RPMI8226 (cell line): ENCODE measurements around the gene ADTRP.

ENCODE experiments used
- DNase-seq: peaks from one replicate; pipeline ENCODE4 v3.0.0-alpha.2; 2015

Gene ADTRP

GRCh38 chr6:11754625-11755271 lies 23.9 kb downstream of the ADTRP start:
- DNase-seq: no peak

DNA sequence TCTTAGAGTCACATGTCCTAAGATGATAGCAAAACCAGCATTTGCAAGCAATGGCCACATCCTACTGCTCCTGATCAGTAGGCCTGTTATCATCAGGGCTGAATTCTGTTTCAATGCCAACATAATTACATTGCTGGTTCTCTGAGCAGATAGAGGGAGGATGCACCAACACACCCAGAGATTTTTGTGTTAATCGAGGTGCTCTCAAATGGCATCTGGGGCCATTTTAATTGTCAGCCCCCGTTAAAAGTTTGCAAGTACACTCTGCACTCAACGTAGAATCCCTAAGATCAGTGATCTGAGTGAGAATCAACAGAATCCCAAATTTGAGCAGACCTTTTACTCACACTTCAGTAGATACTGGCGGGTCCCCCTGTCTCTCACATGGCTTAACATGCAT lies 24.8 kb downstream of the ADTRP start:
- no peak for DNase-seq

DNA sequence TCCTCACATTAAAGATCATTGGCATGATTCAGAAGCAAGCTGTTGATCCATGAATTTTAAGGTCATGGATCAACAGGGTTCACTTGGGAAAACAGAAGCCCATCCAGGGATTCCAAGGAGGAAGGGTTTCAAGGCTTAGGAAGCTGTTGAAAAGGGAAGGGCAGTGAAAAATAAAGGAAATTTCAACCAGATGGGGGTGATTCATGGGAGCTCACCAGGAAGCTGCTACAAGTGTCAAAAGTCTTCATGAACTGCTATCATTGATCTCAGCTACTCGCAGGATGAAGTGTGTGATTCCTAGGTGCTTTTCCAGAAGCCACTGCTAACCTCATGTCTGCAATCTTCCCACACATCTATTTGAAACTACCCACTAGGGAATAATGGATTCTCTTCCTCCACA lies 26.2 kb downstream of the ADTRP start:
- DNase-seq: no peak

DNA sequence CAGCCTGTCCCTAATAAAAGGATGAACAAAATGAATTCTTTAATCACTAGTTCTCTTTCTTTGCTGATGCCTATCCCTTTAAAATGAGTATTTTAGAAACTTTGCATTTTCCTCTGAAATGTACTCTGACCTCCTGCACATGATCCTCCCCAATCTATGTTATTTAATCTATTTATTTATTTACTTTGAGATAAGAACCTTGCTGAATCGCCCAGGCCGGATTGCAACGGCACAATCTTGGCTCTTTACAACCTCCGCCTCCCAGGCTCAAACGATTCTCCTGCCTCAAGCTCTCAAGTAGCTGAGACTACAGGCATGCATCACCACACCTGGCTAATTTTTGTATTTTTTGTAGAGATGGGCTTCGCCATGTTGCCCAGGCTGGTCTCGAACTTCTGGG lies 27.9 kb downstream of the ADTRP start:
- no peak for DNase-seq

DNA sequence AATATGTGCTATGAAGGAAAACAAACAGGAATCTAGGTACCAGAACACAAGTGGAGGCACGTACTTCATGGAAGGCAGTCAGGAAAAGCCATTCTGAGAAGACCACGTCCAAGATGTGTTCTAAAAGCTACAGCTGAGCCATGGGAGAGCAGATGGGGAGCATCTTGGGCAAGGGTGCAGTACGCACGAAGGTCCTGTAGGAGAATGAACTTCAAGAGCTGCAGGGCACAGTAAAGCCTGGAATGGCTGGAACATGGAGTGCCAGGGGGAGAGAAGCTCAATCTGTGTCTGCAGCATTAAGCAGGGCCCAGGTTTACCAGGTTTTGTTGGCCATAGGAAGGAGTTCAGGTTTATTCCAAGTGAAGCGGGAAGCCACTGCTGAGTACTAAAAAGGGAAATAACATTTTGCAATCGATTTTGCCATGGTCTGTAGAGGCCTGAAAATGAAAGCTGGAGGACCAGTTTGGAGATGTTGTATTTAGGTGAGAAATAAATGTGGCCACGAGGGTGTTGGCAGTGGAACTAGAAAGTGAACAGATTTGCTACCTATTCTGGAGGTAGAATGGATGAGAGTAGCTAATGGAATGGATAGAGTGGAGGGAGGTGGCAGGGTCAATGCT lies 29.9 kb downstream of the ADTRP start:
- DNase-seq: no peak

DNA sequence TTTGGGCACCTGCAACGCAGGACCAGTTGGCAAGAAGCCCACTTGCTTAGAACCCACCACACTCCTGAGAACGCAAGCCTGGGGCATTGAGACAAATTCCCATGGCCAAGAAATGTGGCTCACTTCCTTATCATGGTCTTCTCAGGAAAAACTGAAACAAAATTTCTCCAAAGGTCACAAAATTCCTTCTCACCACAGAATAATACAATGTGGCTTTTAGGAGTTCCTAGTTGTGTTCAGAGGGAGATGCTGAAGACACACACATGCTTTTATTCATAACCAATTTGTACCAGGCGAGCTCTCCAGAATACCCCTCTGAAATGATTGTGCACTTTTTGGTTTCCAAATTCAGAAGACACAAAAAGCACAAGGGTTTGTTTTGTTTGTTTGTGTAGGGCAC lies 31.6 kb downstream of the ADTRP start:
- no peak for DNase-seq

DNA sequence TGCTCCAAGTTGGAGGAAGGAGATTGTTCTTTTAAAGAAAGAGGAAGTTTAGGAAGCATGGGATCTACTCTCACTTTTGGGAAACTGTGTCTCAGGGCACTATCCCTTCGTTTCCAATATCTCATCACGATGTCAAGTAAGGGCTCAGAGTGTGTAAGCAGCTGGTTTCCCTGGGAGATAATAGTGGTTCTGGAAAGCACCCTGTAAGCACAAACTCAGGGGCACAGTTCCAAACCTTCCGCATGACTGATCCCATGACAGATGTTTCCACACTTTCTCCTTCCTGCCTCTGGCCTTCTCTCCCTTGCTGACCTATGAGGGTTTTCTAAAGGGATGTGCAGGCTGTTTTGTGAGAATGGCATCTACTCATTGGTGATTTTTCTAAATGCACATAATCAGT lies 33.9 kb downstream of the ADTRP start:
- no peak for DNase-seq

GRCh38 chr6:11744101-11744500 lies 34.5 kb downstream of the ADTRP start:
- no peak for DNase-seq

DNA sequence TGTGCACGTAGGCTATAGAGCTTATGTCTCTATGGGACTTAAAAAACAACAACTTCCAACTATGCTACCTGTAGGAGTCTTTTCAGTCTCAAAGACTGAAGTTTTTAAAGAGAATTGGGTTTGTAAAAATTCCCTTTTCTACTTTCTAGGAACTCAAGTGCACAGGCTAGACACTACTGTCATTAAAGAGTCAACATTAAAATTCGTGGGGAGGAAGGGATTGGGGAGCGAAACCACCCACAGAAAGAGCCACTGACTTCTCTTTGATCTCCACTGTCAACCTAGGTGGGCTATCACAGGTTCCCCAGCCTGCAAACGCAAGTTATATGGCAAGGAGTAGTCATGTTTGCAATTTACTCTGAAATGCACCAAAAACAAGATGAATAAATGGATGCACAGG lies 37.7 kb downstream of the ADTRP start:
- DNase-seq: no peak

GRCh38 chr6:11738661-11739375 lies 39.8 kb downstream of the ADTRP start:
- no peak for DNase-seq

GRCh38 chr6:11738234-11738633 lies 40.4 kb downstream of the ADTRP start:
- no peak for DNase-seq

DNA sequence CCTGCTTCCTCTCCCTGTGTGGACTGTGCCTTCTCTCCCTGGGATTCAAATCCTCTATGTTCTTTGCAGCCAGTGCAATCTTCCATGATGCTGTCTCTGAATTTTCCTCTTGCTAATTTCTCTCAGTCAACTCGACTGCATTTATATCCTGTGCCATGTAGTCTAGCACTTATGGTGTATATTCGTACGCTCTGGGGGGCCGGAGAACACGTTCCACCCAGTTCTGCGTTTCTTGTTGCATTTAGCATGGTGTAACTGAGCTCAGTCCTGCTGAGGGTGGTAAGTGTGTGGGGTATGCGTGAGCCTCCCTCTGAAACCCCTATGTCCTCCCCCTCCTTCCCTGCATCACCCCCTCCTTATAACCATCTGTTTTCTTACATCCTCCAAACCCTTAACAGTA lies 42.0 kb downstream of the ADTRP start:
- no peak for DNase-seq

GRCh38 chr6:11734861-11735613 lies 43.6 kb downstream of the ADTRP start:
- DNase-seq: no peak

GRCh38 chr6:11732036-11732631 lies 46.5 kb downstream of the ADTRP start:
- peak; percentile 97 for DNase-seq

GRCh38 chr6:11731423-11731822 lies 47.2 kb downstream of the ADTRP start:
- DNase-seq: no peak

GRCh38 chr6:11730641-11731040 lies 48.0 kb downstream of the ADTRP start:
- DNase-seq: peak; percentile 97

DNA sequence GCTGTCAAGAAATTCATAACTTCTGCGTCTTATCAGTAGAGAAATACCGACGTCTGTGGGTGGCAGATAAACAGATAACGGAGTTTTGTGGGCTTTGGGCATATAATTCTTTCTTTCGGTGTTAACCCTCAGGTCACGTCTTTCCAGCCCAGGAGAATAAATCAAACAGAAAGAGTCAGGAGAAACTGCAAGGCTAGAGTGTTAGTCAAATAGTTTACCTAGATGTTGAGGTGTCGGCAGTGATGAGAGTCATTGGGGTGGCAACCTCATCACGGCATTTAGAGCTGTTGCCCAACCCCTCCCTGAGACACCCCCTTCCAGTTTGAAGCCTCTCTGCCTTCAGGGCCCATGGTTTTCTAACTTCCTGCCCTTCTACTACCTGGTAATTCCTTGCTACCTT lies 49.5 kb downstream of the ADTRP start:
- no peak for DNase-seq

DNA sequence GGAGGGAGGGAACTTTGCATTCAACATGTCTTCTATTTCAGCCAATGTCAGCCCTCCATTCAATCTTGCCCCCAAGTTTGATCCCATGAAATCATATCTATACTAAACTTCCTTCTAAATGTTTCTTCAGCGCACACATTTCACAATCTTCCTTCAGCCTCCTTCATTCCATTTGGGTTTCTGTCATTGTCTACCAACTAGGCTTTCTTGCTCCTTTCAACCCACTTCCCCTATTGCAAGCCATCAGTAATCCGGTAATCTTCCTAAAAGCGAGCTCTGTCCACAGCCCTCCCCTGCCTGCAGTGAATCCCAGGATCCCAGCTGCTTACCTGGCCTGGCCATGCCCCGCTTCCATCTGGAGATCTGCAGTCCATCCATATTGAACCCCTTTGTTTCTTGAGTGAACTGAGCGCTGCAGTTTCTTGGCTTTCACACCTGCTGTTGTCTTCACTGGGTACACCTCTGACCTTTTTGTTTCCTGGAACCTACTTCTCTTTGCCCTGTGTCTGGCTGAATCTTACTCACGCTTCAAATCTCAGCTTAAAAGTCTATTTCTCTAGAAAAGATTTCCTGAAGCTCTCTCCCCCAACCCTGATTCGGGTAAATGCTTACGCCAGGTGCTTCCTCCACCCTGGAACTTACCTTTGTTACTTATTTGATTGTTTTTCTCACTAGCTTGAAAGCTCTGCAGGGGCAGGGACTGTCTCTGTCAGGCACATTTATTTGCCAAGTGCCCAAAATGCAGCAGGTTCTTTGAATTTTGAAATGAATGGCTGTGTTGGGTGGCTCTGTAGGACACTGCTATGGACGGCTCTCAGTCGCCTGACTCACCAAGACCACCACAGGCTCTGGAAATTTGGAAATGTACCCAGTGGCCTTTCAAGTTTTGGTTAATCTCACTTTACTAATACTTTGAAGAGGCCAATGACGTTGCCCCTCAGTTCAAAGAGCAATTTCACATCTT lies 50.3 kb downstream of the ADTRP start:
- DNase-seq: peak; percentile 91

GRCh38 chr6:11727346-11727997 lies 51.1 kb downstream of the ADTRP start:
- peak; percentile 33 for DNase-seq

DNA sequence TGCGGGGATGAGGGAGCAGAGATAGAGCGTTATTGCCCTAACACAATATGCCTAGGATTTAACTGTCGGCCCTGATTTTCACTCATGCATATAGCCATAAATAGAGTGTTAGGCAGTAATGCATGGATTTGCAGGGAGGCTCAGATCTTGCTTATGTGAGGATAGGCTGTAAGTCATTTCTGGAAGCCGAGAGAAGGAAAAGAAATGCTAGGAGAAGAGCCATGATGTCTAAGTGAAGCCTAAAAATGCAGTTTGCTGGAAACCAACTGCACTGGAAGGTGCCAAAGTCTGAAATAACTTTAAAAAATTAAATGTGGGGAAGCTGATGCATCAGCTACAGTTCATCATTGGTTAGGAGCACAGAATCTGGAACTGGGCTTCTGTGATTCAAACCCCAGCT lies 54.3 kb downstream of the ADTRP start:
- no peak for DNase-seq
